Thyroid gland (tissue), 4 donors: ENCODE results near the gene MYO1D.

Experiments used
- POLR2A ChIP-seq, 2 donors: fragments of 450-650 bp; IDR thresholded peaks; one replicate each; pipeline ENCODE4 v1.6.1; 2017; ENCODE audit warnings: antibody characterized with exemption in 2 of 2, mild to moderate bottlenecking in 2 of 2, moderate library complexity in 1 of 2
- TF ChIP-seq, protein P1 (sequence below), 6 experiments: fragments of 200-600 bp in 3 of 6; fragments of 450-650 bp in 3 of 6; sonication (generic) in 3 of 6; IDR thresholded peaks; one replicate each; pipeline ENCODE4 v1.5.1; 2016 to 2019; ENCODE audit warnings: antibody characterized with exemption in 6 of 6, mild to moderate bottlenecking in 2 of 6, inconsistent platforms in 1 of 6, moderate library complexity in 1 of 6

DNA sequence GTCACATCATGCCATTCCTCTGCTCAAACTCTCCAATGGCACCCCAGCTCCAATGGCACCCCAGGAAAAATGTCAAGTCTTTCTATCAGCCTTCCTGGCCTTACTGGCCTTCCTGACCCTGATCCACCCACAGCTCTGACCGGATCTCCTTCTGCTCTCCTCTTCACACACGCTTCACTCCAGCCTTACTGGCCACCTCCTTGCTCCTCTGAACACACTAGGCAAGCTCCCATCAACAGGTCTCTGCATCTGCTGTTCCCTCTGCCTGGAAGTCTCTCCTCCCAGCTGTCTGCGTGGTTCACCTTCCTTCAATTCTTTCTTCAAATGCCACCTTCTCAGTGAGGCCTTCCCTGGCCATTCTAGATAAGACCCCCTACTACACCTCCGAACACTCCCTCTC lies 43.4 kb downstream of the MYO1D start:
- TF ChIP-seq, protein P1, sequence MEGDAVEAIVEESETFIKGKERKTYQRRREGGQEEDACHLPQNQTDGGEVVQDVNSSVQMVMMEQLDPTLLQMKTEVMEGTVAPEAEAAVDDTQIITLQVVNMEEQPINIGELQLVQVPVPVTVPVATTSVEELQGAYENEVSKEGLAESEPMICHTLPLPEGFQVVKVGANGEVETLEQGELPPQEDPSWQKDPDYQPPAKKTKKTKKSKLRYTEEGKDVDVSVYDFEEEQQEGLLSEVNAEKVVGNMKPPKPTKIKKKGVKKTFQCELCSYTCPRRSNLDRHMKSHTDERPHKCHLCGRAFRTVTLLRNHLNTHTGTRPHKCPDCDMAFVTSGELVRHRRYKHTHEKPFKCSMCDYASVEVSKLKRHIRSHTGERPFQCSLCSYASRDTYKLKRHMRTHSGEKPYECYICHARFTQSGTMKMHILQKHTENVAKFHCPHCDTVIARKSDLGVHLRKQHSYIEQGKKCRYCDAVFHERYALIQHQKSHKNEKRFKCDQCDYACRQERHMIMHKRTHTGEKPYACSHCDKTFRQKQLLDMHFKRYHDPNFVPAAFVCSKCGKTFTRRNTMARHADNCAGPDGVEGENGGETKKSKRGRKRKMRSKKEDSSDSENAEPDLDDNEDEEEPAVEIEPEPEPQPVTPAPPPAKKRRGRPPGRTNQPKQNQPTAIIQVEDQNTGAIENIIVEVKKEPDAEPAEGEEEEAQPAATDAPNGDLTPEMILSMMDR (IDR thresholded peaks at IDR 0.05): no peak
- no peak for TF ChIP-seq POLR2A (IDR thresholded peaks at IDR 0.05)
